Measurements from ENCODE around the gene SAXO2. TPM values are rescaled to one million over a fixed set of nuclear protein-coding genes. Genes with fewer than 3 reads are reported as not detected.
"Not testable (repeated sequence)": the region's sequence is repeated elsewhere in the genome, so short reads cannot be mapped to it uniquely, and the experiment has no call there.

SAXO2 gene
- total and polyA plus RNA-seq, 5 donors from 2014 or later = 0.34 to 7.4 TPM; not detected in 3

- ATAC-seq (ENCODE audit: low read depth in 2 of 2); H3K36me3 Mint-ChIP-seq; H3K4me3 ChIP-seq (ENCODE audit: low read depth, low read length); H3K36me3 ChIP-seq (ENCODE audit: control insufficient read depth, insufficient read depth, low read length); H3K27ac ChIP-seq (ENCODE audit: insufficient read depth, low read length, poor library complexity, severe bottlenecking); DNase-seq; H3K4me3 Mint-ChIP-seq; H3K9me3 ChIP-seq (ENCODE audit: control insufficient read depth in 2 of 2, low read length in 2 of 2); H3K27me3 ChIP-seq (ENCODE audit: control insufficient read depth, insufficient read depth, low read length); H3K27ac Mint-ChIP-seq: not testable (repeated sequence)
- Mint-ChIP-seq H3K9me3 (peaks cover 0 to 17% (median 9%) of the 10 kb centered on the region in 7 donors), H3K27me3 (peaks cover 19% of the 10 kb centered on the region), H3K4me1 (peaks cover 13 to 36% (median 27%) of the 10 kb centered on the region in 4 donors)
- H3K4me1 ChIP-seq (ENCODE audit: control insufficient read depth, insufficient read depth, low read length, poor library complexity, severe bottlenecking) = peaks cover 18% of the 10 kb centered on the region
Measured at GRCh38 chr15:82288202-82288601, 25.6 kb downstream of the SAXO2 start.

- H3K36me3 Mint-ChIP-seq = peaks cover 2% of the 10 kb centered on the region
- no peak overlapping the region for H3K4me3 Mint-ChIP-seq
- H3K27ac Mint-ChIP-seq = no peak overlapping the region
- ATAC-seq (ENCODE audit: low read depth in 2 of 2) (no peak), DNase-seq (no peak)
- H3K27me3 ChIP-seq (ENCODE audit: control insufficient read depth, insufficient read depth, low read length) = no peaks in the 10 kb centered on the region
- H3K36me3 ChIP-seq (ENCODE audit: control insufficient read depth, insufficient read depth, low read length) = no peaks in the 10 kb centered on the region
- H3K4me3 ChIP-seq (ENCODE audit: low read depth, low read length) = no peak overlapping the region
- peaks cover 5% of the 10 kb centered on the region for H3K4me1 ChIP-seq (ENCODE audit: control insufficient read depth, insufficient read depth, low read length, poor library complexity, severe bottlenecking)
- H3K4me1 Mint-ChIP-seq = peaks cover 0 to 14% (median 9%) of the 10 kb centered on the region in 4 donors
- H3K9me3 Mint-ChIP-seq = peaks cover 0 to 17% (median 9%) of the 10 kb centered on the region in 7 donors
- peaks cover 0 to 5% of the 10 kb centered on the region in 2 experiments for H3K9me3 ChIP-seq (ENCODE audit: control insufficient read depth in 2 of 2, low read length in 2 of 2)
- peaks cover 13% of the 10 kb centered on the region for H3K27me3 Mint-ChIP-seq
- no peak overlapping the region for H3K27ac ChIP-seq (ENCODE audit: insufficient read depth, low read length, poor library complexity, severe bottlenecking)
Measured at GRCh38 chr15:82292271-82292670, 29.7 kb downstream of the SAXO2 start.

GRCh38 chr15:82294061-82294690, 31.6 kb downstream of the SAXO2 start:
- ATAC-seq (ENCODE audit: low read depth in 2 of 2) (no peak), DNase-seq (no peak)
- no peaks in the 10 kb centered on the region for H3K9me3 ChIP-seq (ENCODE audit: control insufficient read depth in 2 of 2, low read length in 2 of 2)
- Mint-ChIP-seq H3K4me1 (peaks cover 0 to 17% (median 9%) of the 10 kb centered on the region in 4 donors), H3K4me3 (no peak overlapping the region), H3K36me3 (no peaks in the 10 kb centered on the region), H3K27me3 (peaks cover 6% of the 10 kb centered on the region), H3K27ac (no peak overlapping the region), H3K9me3 (peaks cover 0 to 7% (median 3%) of the 10 kb centered on the region in 7 donors)
- H3K27me3 ChIP-seq (ENCODE audit: control insufficient read depth, insufficient read depth, low read length) = no peaks in the 10 kb centered on the region
- H3K27ac ChIP-seq (ENCODE audit: insufficient read depth, low read length, poor library complexity, severe bottlenecking) = no peak overlapping the region
- no peak overlapping the region for H3K4me3 ChIP-seq (ENCODE audit: low read depth, low read length)
- H3K36me3 ChIP-seq (ENCODE audit: control insufficient read depth, insufficient read depth, low read length) = no peaks in the 10 kb centered on the region
- no peaks in the 10 kb centered on the region for H3K4me1 ChIP-seq (ENCODE audit: control insufficient read depth, insufficient read depth, low read length, poor library complexity, severe bottlenecking)

GRCh38 chr15:82297546-82297945, 34.9 kb downstream of the SAXO2 start:
- Histone ChIP-seq H3K4me3 (ENCODE audit: low read depth, low read length) (no peak overlapping the region), H3K36me3 (ENCODE audit: control insufficient read depth, insufficient read depth, low read length) (no peaks in the 10 kb centered on the region), H3K9me3 (ENCODE audit: control insufficient read depth in 2 of 2, low read length in 2 of 2) (no peaks in the 10 kb centered on the region), H3K4me1 (ENCODE audit: control insufficient read depth, insufficient read depth, low read length, poor library complexity, severe bottlenecking) (no peaks in the 10 kb centered on the region), H3K27me3 (ENCODE audit: control insufficient read depth, insufficient read depth, low read length) (no peaks in the 10 kb centered on the region), H3K27ac (ENCODE audit: insufficient read depth, low read length, poor library complexity, severe bottlenecking) (no peak overlapping the region)
- Mint-ChIP-seq H3K27me3 (peaks cover 6% of the 10 kb centered on the region), H3K9me3 (peaks cover 0 to 1% (median 0%) of the 10 kb centered on the region in 7 donors), H3K36me3 (no peaks in the 10 kb centered on the region), H3K4me3 (peak overlapping the region in 1 of 4 donors; percentile 75), H3K27ac (peak overlapping the region in 1 of 3 donors; percentile 53), H3K4me1 (peaks cover 0 to 17% (median 6%) of the 10 kb centered on the region in 4 donors)
- DNase-seq (no peak), ATAC-seq (ENCODE audit: low read depth in 2 of 2) (no peak)

GRCh38 chr15:82298032-82298431, 35.4 kb downstream of the SAXO2 start:
- peak overlapping the region in 1 of 3 donors; percentile 65 for H3K27ac Mint-ChIP-seq
- ATAC-seq (ENCODE audit: low read depth in 2 of 2) (no peak), DNase-seq (no peak)
- no peak overlapping the region for H3K4me3 ChIP-seq (ENCODE audit: low read depth, low read length)
- no peak overlapping the region for H3K27ac ChIP-seq (ENCODE audit: insufficient read depth, low read length, poor library complexity, severe bottlenecking)
- no peaks in the 10 kb centered on the region for H3K36me3 Mint-ChIP-seq
- no peaks in the 10 kb centered on the region for H3K36me3 ChIP-seq (ENCODE audit: control insufficient read depth, insufficient read depth, low read length)
- peaks cover 6% of the 10 kb centered on the region for H3K27me3 Mint-ChIP-seq
- no peaks in the 10 kb centered on the region for H3K27me3 ChIP-seq (ENCODE audit: control insufficient read depth, insufficient read depth, low read length)
- no peaks in the 10 kb centered on the region for H3K4me1 ChIP-seq (ENCODE audit: control insufficient read depth, insufficient read depth, low read length, poor library complexity, severe bottlenecking)
- peak overlapping the region in 1 of 4 donors; percentile 75 for H3K4me3 Mint-ChIP-seq
- H3K9me3 Mint-ChIP-seq = peaks cover 0 to 1% (median 0%) of the 10 kb centered on the region in 7 donors
- H3K4me1 Mint-ChIP-seq = peaks cover 0 to 17% (median 6%) of the 10 kb centered on the region in 4 donors
- H3K9me3 ChIP-seq (ENCODE audit: control insufficient read depth in 2 of 2, low read length in 2 of 2) = no peaks in the 10 kb centered on the region

- no peaks in the 10 kb centered on the region for H3K9me3 ChIP-seq (ENCODE audit: control insufficient read depth in 2 of 2, low read length in 2 of 2)
- no peaks in the 10 kb centered on the region for H3K27me3 ChIP-seq (ENCODE audit: control insufficient read depth, insufficient read depth, low read length)
- Mint-ChIP-seq H3K27me3 (peaks cover 6% of the 10 kb centered on the region), H3K4me3 (peak overlapping the region in 2 of 4 donors; percentile 13 to 62), H3K36me3 (no peaks in the 10 kb centered on the region), H3K4me1 (peaks cover 0 to 17% (median 6%) of the 10 kb centered on the region in 4 donors), H3K27ac (no peak overlapping the region), H3K9me3 (peaks cover 0 to 1% (median 0%) of the 10 kb centered on the region in 7 donors)
- ATAC-seq (ENCODE audit: low read depth in 2 of 2) (peak; percentile 83 to 84), DNase-seq (peak in 2 of 3 donors; percentile 55 to 76)
- H3K27ac ChIP-seq (ENCODE audit: insufficient read depth, low read length, poor library complexity, severe bottlenecking) = no peak overlapping the region
- no peak overlapping the region for H3K4me3 ChIP-seq (ENCODE audit: low read depth, low read length)
- no peaks in the 10 kb centered on the region for H3K4me1 ChIP-seq (ENCODE audit: control insufficient read depth, insufficient read depth, low read length, poor library complexity, severe bottlenecking)
- H3K36me3 ChIP-seq (ENCODE audit: control insufficient read depth, insufficient read depth, low read length) = no peaks in the 10 kb centered on the region
Measured at GRCh38 chr15:82298520-82298919, 35.9 kb downstream of the SAXO2 start.

GRCh38 chr15:82299511-82299914, 36.9 kb downstream of the SAXO2 start:
- not testable (repeated sequence) for H3K9me3 Mint-ChIP-seq, H3K27ac Mint-ChIP-seq

GRCh38 chr15:82300326-82300725, 37.7 kb downstream of the SAXO2 start:
- H3K9me3 ChIP-seq (ENCODE audit: control insufficient read depth in 2 of 2, low read length in 2 of 2); H3K27me3 Mint-ChIP-seq; H3K27me3 ChIP-seq (ENCODE audit: control insufficient read depth, insufficient read depth, low read length); H3K4me3 ChIP-seq (ENCODE audit: low read depth, low read length); H3K4me1 ChIP-seq (ENCODE audit: control insufficient read depth, insufficient read depth, low read length, poor library complexity, severe bottlenecking); DNase-seq; ATAC-seq (ENCODE audit: low read depth in 2 of 2); H3K4me3 Mint-ChIP-seq; H3K27ac ChIP-seq (ENCODE audit: insufficient read depth, low read length, poor library complexity, severe bottlenecking); H3K9me3 Mint-ChIP-seq; H3K36me3 ChIP-seq (ENCODE audit: control insufficient read depth, insufficient read depth, low read length); H3K36me3 Mint-ChIP-seq: not testable (repeated sequence)
- Mint-ChIP-seq H3K4me1 (peaks cover 0 to 20% (median 8%) of the 10 kb centered on the region in 4 donors), H3K27ac (peak overlapping the region in 1 of 3 donors; percentile 59)

More at GRCh38 chr15:82299511-82299914, 36.9 kb downstream of the SAXO2 start:
- not testable (repeated sequence) for H3K27me3 ChIP-seq (ENCODE audit: control insufficient read depth, insufficient read depth, low read length); DNase-seq; H3K27ac ChIP-seq (ENCODE audit: insufficient read depth, low read length, poor library complexity, severe bottlenecking); ATAC-seq (ENCODE audit: low read depth in 2 of 2); H3K4me1 ChIP-seq (ENCODE audit: control insufficient read depth, insufficient read depth, low read length, poor library complexity, severe bottlenecking); H3K36me3 ChIP-seq (ENCODE audit: control insufficient read depth, insufficient read depth, low read length); H3K4me3 Mint-ChIP-seq; H3K27me3 Mint-ChIP-seq; H3K36me3 Mint-ChIP-seq; H3K4me3 ChIP-seq (ENCODE audit: low read depth, low read length); H3K9me3 ChIP-seq (ENCODE audit: control insufficient read depth in 2 of 2, low read length in 2 of 2)
- H3K4me1 Mint-ChIP-seq = peaks cover 0 to 17% (median 6%) of the 10 kb centered on the region in 4 donors

All from CD4-positive, CD25-positive, alpha-beta regulatory T cell (primary cell).